Mucosa of descending colon (tissue), 3 donors: ENCODE results near the gene GARNL3. TPM values are rescaled to one million over a fixed set of nuclear protein-coding genes. Genes with fewer than 3 reads are reported as not detected.

Experiments
- ATAC-seq: fragments of 200-7000 bp; cut with Tn5 transposase; one replicate; pipeline ENCODE4 v1.9.1; 2020; ENCODE audit warnings: mild to moderate bottlenecking, moderate library complexity
- DNase-seq, 3 donors: peaks; one replicate each; pipeline ENCODE4 v3.0.0-alpha.2; 2020
- H3K36me3 ChIP-seq: fragments of 200-600 bp; one replicate; pipeline ENCODE4 v1.8.0; 2021; ENCODE audit warnings: low read depth, mild to moderate bottlenecking
- H3K4me1 ChIP-seq: fragments of 200-600 bp; one replicate; pipeline ENCODE4 v1.8.0; 2021; ENCODE audit warnings: low read depth, mild to moderate bottlenecking
- H3K4me3 ChIP-seq: fragments of 200-600 bp; one replicate; pipeline ENCODE4 v1.8.0; 2021; ENCODE audit warnings: mild to moderate bottlenecking
- H3K9me3 ChIP-seq: fragments of 200-600 bp; one replicate; pipeline ENCODE4 v1.8.0; 2021; ENCODE audit warnings: mild to moderate bottlenecking
- CTCF ChIP-seq: fragments of 200-600 bp; IDR thresholded peaks from one replicate; pipeline ENCODE4 v1.8.0; 2022; ENCODE audit warnings: antibody characterized with exemption, mild to moderate bottlenecking
- intact Hi-C, 2 donors: fragments of 100-400 bp; cut with DNase I in 1 of 2; cut with micrococcal nuclease in 1 of 2; formaldehyde crosslinking; loops; one replicate each; pipeline versions ENCODE4 v1.11.0 to v1.11.1; 2022; cut with DNase I, micrococcal nuclease
- total RNA-seq, 3 donors: library from RNA; stranded (reverse); fragmentation: NEBNext Ultra II Directional in 2 of 3; extraction: Animal tissue kit (Norgen Biotek cat#: 25700) in 2 of 3; gene quantifications; one replicate each; pipeline versions ENCODE4 v1.2.1 to v1.2.4, GENCODE V29; 2021 to 2023
- donor health status: DM: no; HTN: no; CAD: no; lungs with moderate emphysema.
- donor health status: DM: no; HTN: no; CAD: no.
- donor health status: DM: no; HTN: yes; CAD: no.

GARNL3 gene
- total RNA-seq, 3 donors from 2014 or later = 5.4 to 14.2 (median 8.6) TPM

GRCh38 chr9:127224178-127224882, 40.2 kb upstream of the GARNL3 start:
- intact Hi-C loops = no loop called here
- no peaks in the 10 kb centered on the region for H3K9me3 ChIP-seq
- peak overlapping the region; percentile 9 for H3K4me3 ChIP-seq
- DNase-seq (peak; percentile 92 to 95 (median 94)), ATAC-seq (peak; percentile 80)
- no peaks in the 10 kb centered on the region for H3K36me3 ChIP-seq
- H3K4me1 ChIP-seq = peaks cover 4% of the 10 kb centered on the region
- TF ChIP-seq CTCF = no peak

GRCh38 chr9:127224883-127225739, 39.5 kb upstream of the GARNL3 start:
- Histone ChIP-seq H3K4me3 (peak overlapping the region; percentile 44), H3K36me3 (no peaks in the 10 kb centered on the region), H3K4me1 (peaks cover 4% of the 10 kb centered on the region), H3K9me3 (no peaks in the 10 kb centered on the region)
- TF ChIP-seq CTCF = no peak
- ATAC-seq (peak; percentile 91), DNase-seq (peak; percentile 97 to 99 (median 98))
- intact Hi-C loops = no loop called here

DNA sequence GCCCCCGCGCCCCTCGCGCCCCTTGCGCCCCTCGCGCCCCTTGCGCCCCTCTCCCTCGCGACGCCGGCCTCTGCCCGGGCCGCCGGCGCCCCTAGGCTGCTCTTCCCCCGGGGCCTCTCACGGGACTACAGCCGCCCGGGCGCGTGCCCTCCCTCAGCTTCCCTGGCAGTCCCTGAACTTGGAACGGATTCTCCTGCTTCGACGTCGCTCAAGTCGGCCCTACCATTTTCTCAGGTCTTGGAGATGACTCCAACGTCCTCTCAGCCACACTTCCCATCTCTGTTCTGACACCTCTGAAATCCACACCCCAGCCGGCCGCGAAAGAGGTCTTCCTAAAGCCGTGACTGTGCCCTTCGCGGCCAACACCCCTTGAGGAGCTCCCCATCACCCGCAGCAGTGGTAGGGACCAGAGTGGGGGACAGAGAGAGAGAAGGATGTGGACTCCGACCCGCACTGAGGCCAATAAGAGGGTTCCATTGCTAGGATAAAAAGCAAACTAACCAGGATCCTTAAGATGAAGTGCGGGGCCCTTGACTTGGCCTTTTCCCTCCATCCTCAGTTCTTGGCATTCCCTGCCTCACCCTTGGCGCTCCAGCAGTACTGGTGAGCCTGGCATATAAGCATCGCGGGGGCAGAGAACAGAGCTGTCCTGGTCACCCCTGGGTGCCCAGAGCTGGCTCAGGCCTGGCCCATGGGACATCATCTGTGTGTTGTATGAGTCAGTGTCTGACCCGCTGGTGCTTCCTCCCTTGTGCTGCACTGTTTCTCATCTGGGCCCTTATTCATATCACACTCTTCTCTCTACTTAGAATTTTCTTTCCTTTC, 38.6 kb upstream of the GARNL3 start:
- no peak for TF ChIP-seq CTCF
- ATAC-seq (no peak), DNase-seq (peak in 2 of 3 donors; percentile 14 to 36)
- peaks cover 4% of the 10 kb centered on the region for H3K4me1 ChIP-seq
- intact Hi-C loops = no loop called here
- no peaks in the 10 kb centered on the region for H3K36me3 ChIP-seq
- H3K4me3 ChIP-seq = no peak overlapping the region
- H3K9me3 ChIP-seq = no peaks in the 10 kb centered on the region

DNA sequence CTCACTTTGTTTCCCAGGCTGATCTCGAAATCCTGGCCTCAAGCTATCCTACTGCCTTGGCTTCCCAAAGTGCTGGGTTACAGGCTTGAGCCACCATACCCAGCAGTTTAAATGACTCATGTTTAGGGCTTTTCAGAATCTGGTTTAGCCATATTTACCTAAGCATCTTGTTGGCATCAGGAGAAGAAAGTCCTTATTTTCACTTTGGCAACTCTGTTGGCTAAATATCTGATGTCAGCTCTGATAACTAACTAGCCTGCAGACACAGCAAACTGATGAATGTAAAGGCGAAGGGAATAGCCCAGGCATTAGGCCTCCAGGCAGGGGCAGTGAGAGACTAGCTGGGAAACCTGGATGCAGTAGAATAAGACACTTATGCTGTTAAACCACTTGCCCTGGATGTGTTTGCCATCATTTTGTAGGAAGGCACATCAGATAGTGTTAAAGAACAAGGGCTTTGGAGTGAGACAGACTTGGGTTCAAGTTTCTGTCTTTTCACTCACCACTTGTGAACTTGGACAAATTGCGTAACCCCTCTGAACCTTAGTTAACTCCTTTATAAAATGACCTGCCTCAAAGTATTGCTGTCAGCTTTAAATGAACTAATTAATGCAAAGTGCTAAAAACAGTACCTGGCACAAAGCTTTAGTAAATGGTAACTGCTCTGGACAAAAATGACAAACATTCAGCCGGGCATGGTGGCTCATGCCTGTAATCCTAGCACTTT, 34.7 kb upstream of the GARNL3 start:
- no peak for TF ChIP-seq CTCF
- no peaks in the 10 kb centered on the region for H3K36me3 ChIP-seq
- H3K9me3 ChIP-seq = no peaks in the 10 kb centered on the region
- ATAC-seq (no peak), DNase-seq (no peak)
- H3K4me3 ChIP-seq = no peak overlapping the region
- intact Hi-C loops = no loop called here
- H3K4me1 ChIP-seq = peaks cover 4% of the 10 kb centered on the region

DNA sequence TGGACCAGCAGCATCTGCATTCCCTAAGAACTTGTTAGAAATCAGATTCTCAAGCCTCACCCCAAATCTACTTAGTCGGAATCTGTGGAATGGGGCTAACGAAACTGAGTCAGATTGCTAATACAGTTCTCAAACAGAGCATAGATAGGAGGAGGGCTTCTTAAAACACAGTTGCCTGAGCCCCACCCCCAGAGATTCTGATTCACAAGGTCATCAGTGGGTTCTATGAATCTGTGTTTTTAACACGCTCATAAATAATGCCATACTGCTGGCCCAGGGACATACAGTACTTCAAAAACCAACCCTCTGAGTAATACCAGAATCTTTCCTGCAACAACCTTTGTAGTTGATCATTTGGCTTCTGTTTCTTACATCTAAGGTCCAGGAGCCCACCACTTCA, 32.9 kb upstream of the GARNL3 start:
- ATAC-seq (no peak), DNase-seq (no peak)
- Histone ChIP-seq H3K36me3 (no peaks in the 10 kb centered on the region), H3K9me3 (no peaks in the 10 kb centered on the region), H3K4me3 (no peak overlapping the region), H3K4me1 (no peaks in the 10 kb centered on the region)
- no peak for TF ChIP-seq CTCF
- intact Hi-C loops = no loop called here
